Measurements from ENCODE around the gene CC2D2B.
"Not testable (repeated sequence)": the region's sequence is repeated elsewhere in the genome, so short reads cannot be mapped to it uniquely, and the experiment has no call there.

CC2D2B gene

GRCh38 chr10:95907456-95908253, at the start of gene CC2D2B:
Gene CC2D2B (plus strand): TSS chr10:95907975. CDS start chr10:95911324, 3,349 bp downstream.
- DNase-seq: peak; percentile 72

GRCh38 chr10:95860166-95860940, 47.4 kb upstream of the CC2D2B start:
- DNase-seq: no peak

GRCh38 chr10:95861386-95861785, 46.4 kb upstream of the CC2D2B start:
- DNase-seq: no peak

GRCh38 chr10:95864906-95865813, 42.6 kb upstream of the CC2D2B start:
- peak; percentile 26 for DNase-seq

- no peak for DNase-seq
Measured at GRCh38 chr10:95865814-95866466, 41.8 kb upstream of the CC2D2B start.

- DNase-seq: no peak
Measured at GRCh38 chr10:95866467-95866842, 41.3 kb upstream of the CC2D2B start.

GRCh38 chr10:95867866-95868265, 39.9 kb upstream of the CC2D2B start:
- DNase-seq: no peak

- DNase-seq: no peak
Measured at GRCh38 chr10:95872158-95872711, 35.5 kb upstream of the CC2D2B start.

- DNase-seq: no peak
Measured at GRCh38 chr10:95873139-95873538, 34.6 kb upstream of the CC2D2B start.

- no peak for DNase-seq
Measured at GRCh38 chr10:95873651-95874050, 34.1 kb upstream of the CC2D2B start.

- DNase-seq: not testable (repeated sequence)
Measured at GRCh38 chr10:95874783-95875182, 33.0 kb upstream of the CC2D2B start.

GRCh38 chr10:95876756-95877155, 31.0 kb upstream of the CC2D2B start:
- DNase-seq: no peak

- DNase-seq: no peak
Measured at GRCh38 chr10:95877881-95878280, 29.9 kb upstream of the CC2D2B start.

- DNase-seq: no peak
Measured at GRCh38 chr10:95880704-95881103, 27.1 kb upstream of the CC2D2B start.

- DNase-seq: no peak
Measured at GRCh38 chr10:95881316-95881715, 26.5 kb upstream of the CC2D2B start.

- no peak for DNase-seq
Measured at GRCh38 chr10:95889830-95890229, 17.9 kb upstream of the CC2D2B start.

GRCh38 chr10:95896071-95896850, 11.5 kb upstream of the CC2D2B start:
- DNase-seq: no peak

- DNase-seq: not testable (repeated sequence)
Measured at GRCh38 chr10:95905897-95906580, 1.7 kb upstream of the CC2D2B start.

- no peak for DNase-seq
Measured at GRCh38 chr10:95906677-95907455, 909 bp upstream of the CC2D2B start.

GRCh38 chr10:95908450-95908849, 675 bp downstream of the CC2D2B start:
- no peak for DNase-seq
